Neuronal stem cell (in vitro differentiated cells): ENCODE results near the gene TEX9.

ENCODE experiments used
- DNase-seq: peaks from one replicate; pipeline ENCODE4 v3.0.0-alpha.2; 2013; ENCODE audit warnings: low spot score
- H2AFZ ChIP-seq: one replicate; pipeline ENCODE4 v1.6.1; 2013; ENCODE audit warnings: mild to moderate bottlenecking, low read length, inconsistent platforms
- H2AK5ac ChIP-seq: 2 replicates; pipeline ENCODE4 v1.6.1; 2013; ENCODE audit warnings: low read depth, mild to moderate bottlenecking, inconsistent platforms, low read length, moderate library complexity, mixed read lengths
- H2BK120ac ChIP-seq: 2 replicates; pipeline ENCODE4 v1.6.1; 2013; ENCODE audit warnings: low read depth, mild to moderate bottlenecking, inconsistent platforms, low read length, moderate library complexity, mixed read lengths
- H2BK12ac ChIP-seq: one replicate; pipeline ENCODE4 v1.6.1; 2013; ENCODE audit warnings: low read length, inconsistent platforms
- H2BK15ac ChIP-seq: 2 replicates; pipeline ENCODE4 v1.6.1; 2013; ENCODE audit warnings: mild to moderate bottlenecking, low read length, inconsistent platforms, mixed read lengths
- H2BK5ac ChIP-seq: one replicate; pipeline ENCODE4 v1.6.1; 2013; ENCODE audit warnings: inconsistent platforms, mild to moderate bottlenecking, low read length, moderate library complexity
- H3K14ac ChIP-seq: one replicate; pipeline ENCODE4 v1.6.1; 2013; ENCODE audit warnings: low read length, inconsistent platforms
- H3K18ac ChIP-seq: 2 replicates; pipeline ENCODE4 v1.6.1; 2013; ENCODE audit warnings: low read length, inconsistent platforms
- H3K23ac ChIP-seq: 2 replicates; pipeline ENCODE4 v1.6.1; 2013; ENCODE audit warnings: low read depth, mild to moderate bottlenecking, mixed read lengths, low read length, inconsistent platforms; ENCODE audit not compliant: poor library complexity
- H3K27ac ChIP-seq: replicated peaks from 3 replicates; pipeline ENCODE4 v1.5.1; 2013; ENCODE audit warnings: low read length, inconsistent platforms
- H3K27me3 ChIP-seq, 3 experiments: 2 replicates each; pipeline ENCODE4 v1.6.1; 2013; ENCODE audit warnings: low read length in 3 of 3, mild to moderate bottlenecking in 2 of 3, inconsistent platforms in 1 of 3, low read depth in 1 of 3, mixed read lengths in 1 of 3, moderate library complexity in 1 of 3; ENCODE audit not compliant: control insufficient read depth in 3 of 3, insufficient read depth in 3 of 3
- H3K36me3 ChIP-seq, 2 donors: replicated peaks in 1 of 2; 2 replicates each; pipeline ENCODE4 v1.6.1; 2013; ENCODE audit warnings: low read length in 2 of 2; ENCODE audit not compliant: control insufficient read depth in 2 of 2, insufficient read depth in 2 of 2
- H3K4ac ChIP-seq: 2 replicates; pipeline ENCODE4 v1.6.1; 2013; ENCODE audit warnings: inconsistent platforms, mild to moderate bottlenecking, low read length, moderate library complexity
- H3K4me1 ChIP-seq, 2 donors: 1 replicate in 1 of 2; 2 replicates in 1 of 2; pipeline ENCODE4 v1.6.1; 2013; ENCODE audit warnings: low read length in 2 of 2, low read depth in 1 of 2; ENCODE audit not compliant: control insufficient read depth in 2 of 2, insufficient read depth in 1 of 2
- H3K4me2 ChIP-seq: one replicate; pipeline ENCODE4 v1.6.1; 2013; ENCODE audit warnings: mild to moderate bottlenecking, low read length, inconsistent platforms; ENCODE audit not compliant: insufficient read depth, poor library complexity, severe bottlenecking
- H3K4me3 ChIP-seq, 2 donors: 2 replicates each; pipeline ENCODE4 v1.5.1; 2013; ENCODE audit warnings: low read length in 2 of 2, mild to moderate bottlenecking in 2 of 2, inconsistent platforms in 1 of 2, moderate library complexity in 1 of 2
- H3K79me1 ChIP-seq: one replicate; pipeline ENCODE4 v1.6.1; 2013; ENCODE audit warnings: low read depth, mild to moderate bottlenecking, inconsistent platforms, low read length, moderate library complexity
- H3K9ac ChIP-seq: one replicate; pipeline ENCODE4 v1.6.1; 2013; ENCODE audit warnings: mild to moderate bottlenecking, low read depth, low read length, inconsistent platforms; ENCODE audit not compliant: poor library complexity
- H3K9me3 ChIP-seq, 2 donors: replicated peaks in 1 of 2; 2 replicates each; pipeline versions ENCODE3 to v1.6.1; 2013; ENCODE audit warnings: low read length in 2 of 2, mild to moderate bottlenecking in 2 of 2, inconsistent platforms in 1 of 2, low read depth in 1 of 2, mixed read lengths in 1 of 2, moderate library complexity in 1 of 2; ENCODE audit not compliant: control insufficient read depth in 2 of 2, insufficient read depth in 1 of 2
- H4K8ac ChIP-seq: one replicate; pipeline ENCODE4 v1.6.1; 2013; ENCODE audit warnings: low read depth, mild to moderate bottlenecking, inconsistent platforms, low read length, moderate library complexity
- H4K91ac ChIP-seq: one replicate; pipeline ENCODE4 v1.6.1; 2013; ENCODE audit warnings: low read length, low read depth, mild to moderate bottlenecking, inconsistent platforms; ENCODE audit not compliant: poor library complexity
- WGBS, 2 donors: extraction: QIAGEN DNeasy Blood & Tissue Kit; methylation state at CpG; one replicate each; pipeline ENCODE4 v1.1.7; 2013; ENCODE audit warnings: missing lambda C conversion rate in 2 of 2, mixed read lengths in 1 of 2; ENCODE audit not compliant: insufficient read length in 2 of 2, insufficient replicate concordance in 1 of 2; ENCODE audit errors: extremely low coverage in 2 of 2; 5-methylcytosine and 5-hydroxymethylcytosine counted together

The TEX9 gene

DNA sequence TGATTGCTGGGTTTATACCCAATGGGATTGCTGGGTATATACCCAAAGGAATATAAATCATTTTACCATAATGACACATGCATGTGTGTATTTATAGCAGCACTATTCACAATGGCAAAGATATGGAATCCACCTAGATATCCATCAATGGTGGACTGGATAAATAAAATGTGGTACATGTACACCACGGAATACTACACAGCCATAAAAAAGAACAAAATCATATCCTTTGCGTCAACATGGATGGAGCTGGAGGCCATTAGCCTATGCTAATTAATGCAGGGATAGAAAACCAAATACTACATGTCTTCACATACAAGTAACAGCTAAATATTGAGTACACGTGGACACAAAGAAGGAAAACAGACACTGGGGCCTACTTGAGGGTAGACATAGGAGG is 77.1 kb downstream of the TEX9 start:
- Histone ChIP-seq H3K9me3 (no peaks in the 10 kb centered on the region), H3K4me1 (no peaks in the 10 kb centered on the region)
- WGBS, 2 donors = no CpG with 5 or more reads among the region's 3 CpGs

DNA sequence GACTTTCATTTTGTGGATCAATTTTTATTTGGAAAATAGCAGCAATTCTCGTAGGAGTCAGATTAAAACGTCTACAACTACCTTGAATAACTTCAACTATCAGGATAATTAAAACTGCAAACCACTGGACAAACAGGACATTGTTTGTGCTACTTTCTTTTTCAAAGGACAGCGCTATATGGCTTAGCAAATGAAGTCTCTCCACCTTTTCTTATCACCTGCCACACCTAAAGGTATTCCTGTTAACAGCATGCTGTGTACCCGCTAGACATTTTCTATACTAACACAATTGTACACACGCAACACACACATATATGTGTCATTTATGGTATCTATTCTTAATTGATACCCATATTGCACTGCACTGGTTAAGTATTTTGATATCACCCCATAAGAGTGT is 80.5 kb downstream of the TEX9 start:
- H3K14ac ChIP-seq = no peak overlapping the region
- no peak overlapping the region for H3K27ac ChIP-seq
- H3K9ac ChIP-seq = no peak overlapping the region
- H3K23ac ChIP-seq = no peak overlapping the region
- no peaks in the 10 kb centered on the region for H3K9me3 ChIP-seq
- H2BK12ac ChIP-seq = no peak overlapping the region
- no peaks in the 10 kb centered on the region for H3K79me1 ChIP-seq
- no CpG with 5 or more reads among the region's 5 CpGs for WGBS, 2 donors
- no peak overlapping the region for H2BK5ac ChIP-seq
- no peak overlapping the region for H3K4ac ChIP-seq
- no peak overlapping the region for H3K18ac ChIP-seq
- no peak for DNase-seq
- H2BK15ac ChIP-seq = no peak overlapping the region
- H3K36me3 ChIP-seq = no peaks in the 10 kb centered on the region
- H3K4me3 ChIP-seq = no peak overlapping the region
- no peak overlapping the region for H3K4me2 ChIP-seq
- no peak overlapping the region for H2BK120ac ChIP-seq
- H3K27me3 ChIP-seq = no peaks in the 10 kb centered on the region
- H4K91ac ChIP-seq = no peak overlapping the region
- no peak overlapping the region for H2AK5ac ChIP-seq
- no peaks in the 10 kb centered on the region for H3K4me1 ChIP-seq
- no peak overlapping the region for H2AFZ ChIP-seq
- H4K8ac ChIP-seq = no peak overlapping the region

More for the DNA sequence above, 77.1 kb downstream of the TEX9 start:
- Histone ChIP-seq H3K4me2 (no peak overlapping the region), H3K27me3 (no peaks in the 10 kb centered on the region), H2BK5ac (no peak overlapping the region), H3K23ac (no peak overlapping the region), H2BK12ac (no peak overlapping the region), H3K18ac (no peak overlapping the region), H3K27ac (no peak overlapping the region), H3K36me3 (no peaks in the 10 kb centered on the region), H3K79me1 (no peaks in the 10 kb centered on the region), H4K8ac (no peak overlapping the region), H2BK120ac (no peak overlapping the region), H3K9ac (no peak overlapping the region), H3K14ac (no peak overlapping the region), H3K4ac (no peak overlapping the region), H3K4me3 (no peak overlapping the region), H4K91ac (no peak overlapping the region), H2AFZ (no peak overlapping the region), H2BK15ac (no peak overlapping the region), H2AK5ac (no peak overlapping the region)
- DNase-seq = no peak

DNA sequence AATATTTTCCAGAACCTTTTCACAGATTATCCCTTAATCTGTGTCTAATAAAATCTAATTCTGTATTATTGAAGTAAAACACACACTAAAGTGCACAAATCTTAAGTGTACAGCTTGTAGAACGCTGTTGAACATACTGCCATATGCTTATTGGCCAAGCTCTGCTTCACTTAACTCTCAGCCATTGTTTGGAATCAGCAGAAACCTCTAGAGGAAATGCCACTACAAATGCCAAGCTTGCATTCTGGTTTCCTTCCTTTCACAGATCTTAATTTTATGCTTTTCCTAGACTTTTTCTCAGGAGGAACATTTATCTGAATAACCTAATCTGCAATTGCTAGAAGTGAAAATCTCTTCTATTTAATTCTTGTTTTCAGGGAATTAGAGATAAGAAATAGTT is 89.6 kb downstream of the TEX9 start:
- Histone ChIP-seq H2BK5ac (no peak overlapping the region), H3K9ac (no peak overlapping the region), H3K4me3 (no peak overlapping the region), H3K4ac (no peak overlapping the region), H3K27me3 (no peaks in the 10 kb centered on the region), H2BK12ac (no peak overlapping the region), H3K9me3 (no peaks in the 10 kb centered on the region), H3K27ac (no peak overlapping the region), H2BK120ac (no peak overlapping the region), H3K36me3 (peaks cover 0 to 2% of the 10 kb centered on the region in 2 donors), H3K79me1 (no peaks in the 10 kb centered on the region), H2BK15ac (no peak overlapping the region), H2AFZ (peak overlapping the region; percentile 11), H3K4me1 (no peaks in the 10 kb centered on the region), H2AK5ac (no peak overlapping the region), H3K23ac (no peak overlapping the region), H3K14ac (no peak overlapping the region), H4K91ac (no peak overlapping the region), H3K4me2 (no peak overlapping the region), H4K8ac (no peak overlapping the region), H3K18ac (no peak overlapping the region)
- DNase-seq = no peak
- WGBS, 2 donors = no CpG with 5 or more reads among the region's 1 CpG

DNA sequence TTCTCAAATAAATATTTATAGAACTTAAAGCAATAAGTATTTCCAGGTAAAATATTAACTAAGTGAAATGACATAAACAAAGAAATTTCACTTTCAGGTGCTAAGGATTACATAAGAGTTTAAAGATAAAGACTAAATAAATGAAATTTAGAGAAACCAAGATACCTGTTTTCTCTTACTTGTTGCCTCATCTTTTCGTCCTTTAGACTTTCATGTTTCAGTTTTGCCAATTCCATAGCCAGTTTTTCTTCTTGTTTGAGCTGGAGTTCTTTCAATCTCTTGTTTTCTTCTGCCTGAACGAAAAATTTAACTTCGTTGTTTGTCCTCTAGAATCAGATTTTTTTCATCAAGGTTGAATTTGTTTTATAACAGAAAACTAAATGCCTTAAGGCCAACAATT is 91.0 kb downstream of the TEX9 start:
- Histone ChIP-seq H3K9ac (no peak overlapping the region), H3K14ac (no peak overlapping the region), H3K18ac (no peak overlapping the region), H3K4me1 (peaks cover 0 to 1% of the 10 kb centered on the region in 2 donors), H2BK15ac (no peak overlapping the region), H2AK5ac (no peak overlapping the region), H3K23ac (no peak overlapping the region), H3K4me3 (no peak overlapping the region), H2BK120ac (no peak overlapping the region), H2BK5ac (no peak overlapping the region), H3K27ac (no peak overlapping the region), H4K91ac (no peak overlapping the region), H2AFZ (no peak overlapping the region), H3K4me2 (no peak overlapping the region), H4K8ac (no peak overlapping the region), H3K9me3 (no peaks in the 10 kb centered on the region), H3K36me3 (peaks cover 0 to 2% of the 10 kb centered on the region in 2 donors), H3K79me1 (no peaks in the 10 kb centered on the region), H3K4ac (no peak overlapping the region), H3K27me3 (no peaks in the 10 kb centered on the region), H2BK12ac (no peak overlapping the region)
- DNase-seq = no peak
- no CpG with 5 or more reads among the region's 3 CpGs for WGBS, 2 donors
